GDM1 (cell line): ENCODE measurements around the gene ECE1.

Experiments used
- DNase-seq: peaks from one replicate; lab custom pipeline; 2025; lab: John Stamatoyannopoulos, UW

The ECE1 gene

GRCh38 chr1:21289700-21290545 is at the start of gene ECE1:
Gene ECE1 (minus strand): TSS chr1:21290463. CDS start chr1:21290414, 49 bp downstream.
- no peak for DNase-seq

GRCh38 chr1:21339356-21340229 is 49.3 kb upstream of the ECE1 start:
- no peak for DNase-seq

- no peak for DNase-seq
Observed at GRCh38 chr1:21338573-21339355, 48.5 kb upstream of the ECE1 start.

- peak; percentile 29 for DNase-seq
Observed at GRCh38 chr1:21337928-21338572, 47.8 kb upstream of the ECE1 start.

- no peak for DNase-seq
Observed at GRCh38 chr1:21337454-21337927, 47.2 kb upstream of the ECE1 start.

GRCh38 chr1:21337010-21337437 is 46.8 kb upstream of the ECE1 start:
- no peak for DNase-seq

GRCh38 chr1:21335750-21336224 is 45.5 kb upstream of the ECE1 start:
- no peak for DNase-seq

- DNase-seq: no peak
Observed at GRCh38 chr1:21335088-21335691, 44.9 kb upstream of the ECE1 start.

- DNase-seq: peak; percentile 98
Observed at GRCh38 chr1:21334214-21335087, 44.2 kb upstream of the ECE1 start.

- no peak for DNase-seq
Observed at GRCh38 chr1:21333824-21334213, 43.6 kb upstream of the ECE1 start.

- DNase-seq: no peak
Observed at GRCh38 chr1:21332554-21333311, 42.5 kb upstream of the ECE1 start.

GRCh38 chr1:21331752-21332478 is 41.7 kb upstream of the ECE1 start:
- peak; percentile 16 for DNase-seq

- no peak for DNase-seq
Observed at GRCh38 chr1:21330544-21330943, 40.3 kb upstream of the ECE1 start.

GRCh38 chr1:21329209-21329844 is 39.1 kb upstream of the ECE1 start:
- DNase-seq: no peak

GRCh38 chr1:21327566-21328323 is 37.5 kb upstream of the ECE1 start:
- no peak for DNase-seq

- no peak for DNase-seq
Observed at GRCh38 chr1:21326861-21327344, 36.6 kb upstream of the ECE1 start.
